GM19463 (cell line): Measurements from ENCODE around the gene KATNAL2.

ENCODE experiments used
- ATAC-seq: cut with Tn5 transposase; IDR thresholded peaks from one replicate; pipeline ENCODE4 v1.9.1; 2021; ENCODE audit warnings: mild to moderate bottlenecking, moderate library complexity; ENCODE audit not compliant: unreplicated experiment

KATNAL2 gene, protein sequence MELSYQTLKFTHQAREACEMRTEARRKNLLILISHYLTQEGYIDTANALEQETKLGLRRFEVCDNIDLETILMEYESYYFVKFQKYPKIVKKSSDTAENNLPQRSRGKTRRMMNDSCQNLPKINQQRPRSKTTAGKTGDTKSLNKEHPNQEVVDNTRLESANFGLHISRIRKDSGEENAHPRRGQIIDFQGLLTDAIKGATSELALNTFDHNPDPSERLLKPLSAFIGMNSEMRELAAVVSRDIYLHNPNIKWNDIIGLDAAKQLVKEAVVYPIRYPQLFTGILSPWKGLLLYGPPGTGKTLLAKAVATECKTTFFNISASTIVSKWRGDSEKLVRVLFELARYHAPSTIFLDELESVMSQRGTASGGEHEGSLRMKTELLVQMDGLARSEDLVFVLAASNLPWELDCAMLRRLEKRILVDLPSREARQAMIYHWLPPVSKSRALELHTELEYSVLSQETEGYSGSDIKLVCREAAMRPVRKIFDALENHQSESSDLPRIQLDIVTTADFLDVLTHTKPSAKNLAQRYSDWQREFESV

GRCh38 chr18:46917108-46917802 is at the start of gene KATNAL2, which contains the start of gene PIAS2:
KATNAL2 (plus strand) TSS chr18:46917602; CDS start chr18:46946873, 29,271 bp downstream.
PIAS2 (minus strand) TSS chr18:46917507; CDS start chr18:46917345, 162 bp downstream.
- ATAC-seq: peak; percentile 89

DNA sequence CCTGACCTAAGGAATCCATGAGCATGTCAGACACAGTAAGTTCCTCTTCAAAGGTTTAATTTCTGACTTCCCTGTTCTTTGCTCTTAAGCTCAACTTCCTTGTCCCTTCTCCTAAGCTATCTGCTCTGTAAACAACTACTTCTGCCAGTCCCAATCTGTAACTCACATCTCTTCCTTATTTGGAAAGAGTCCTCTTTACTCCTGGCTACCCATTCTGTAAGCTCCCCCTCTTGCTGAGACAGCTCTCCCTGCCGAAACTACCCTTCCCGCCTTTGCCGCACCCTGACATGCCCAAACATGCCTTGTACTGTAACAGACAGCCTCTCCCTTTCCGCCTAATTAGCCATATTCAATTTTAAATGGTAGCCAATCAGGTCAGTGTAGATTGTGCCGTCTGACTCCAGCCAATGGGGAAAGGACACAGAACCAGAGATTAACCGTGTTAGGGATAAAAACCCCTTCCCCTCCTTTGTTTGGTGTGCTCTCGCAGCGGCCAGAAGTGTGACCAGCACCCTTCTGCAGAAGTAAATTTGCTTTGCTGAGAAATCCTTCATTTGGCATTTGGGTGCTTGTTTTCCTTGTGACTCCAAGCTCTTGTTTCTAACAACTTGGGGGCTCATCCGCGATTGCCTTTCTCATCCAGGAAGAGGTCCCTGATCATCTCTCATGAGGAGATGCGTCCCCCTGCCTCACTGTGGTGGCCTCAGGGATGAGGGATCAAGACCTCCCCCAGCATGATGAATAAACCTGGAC is 49.1 kb upstream of the KATNAL2 start:
- no peak for ATAC-seq

DNA sequence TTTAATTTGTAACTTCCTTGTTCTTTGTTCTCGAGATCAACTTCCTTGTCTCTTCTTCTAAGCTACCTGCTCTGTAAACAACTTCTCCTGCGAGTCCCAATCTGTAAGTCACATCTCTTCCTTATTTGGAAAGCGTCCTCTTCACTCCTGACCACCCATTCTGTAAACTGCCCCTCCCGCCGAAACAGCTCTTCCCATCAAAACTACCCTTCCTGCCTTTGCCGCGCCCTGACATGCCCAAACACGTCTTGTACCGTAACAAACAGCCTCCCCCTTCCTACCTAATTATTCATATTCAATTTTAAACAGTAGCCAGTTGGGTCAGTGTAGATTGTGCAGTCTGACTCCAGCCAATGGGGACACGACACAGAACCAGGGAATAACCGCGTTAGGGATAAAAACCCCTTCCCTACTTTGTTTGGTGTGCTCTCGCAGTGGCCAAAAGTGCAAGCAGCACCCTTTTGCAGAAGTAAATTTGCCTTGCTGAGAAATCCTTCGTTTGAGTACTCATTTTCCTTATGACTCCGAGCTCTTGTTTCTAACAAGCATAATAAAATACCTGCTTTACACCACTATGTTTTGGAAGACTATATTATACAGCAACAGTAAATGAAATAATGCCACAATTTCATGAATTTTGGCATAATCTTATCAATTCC is 39.9 kb upstream of the KATNAL2 start:
- no peak for ATAC-seq

DNA sequence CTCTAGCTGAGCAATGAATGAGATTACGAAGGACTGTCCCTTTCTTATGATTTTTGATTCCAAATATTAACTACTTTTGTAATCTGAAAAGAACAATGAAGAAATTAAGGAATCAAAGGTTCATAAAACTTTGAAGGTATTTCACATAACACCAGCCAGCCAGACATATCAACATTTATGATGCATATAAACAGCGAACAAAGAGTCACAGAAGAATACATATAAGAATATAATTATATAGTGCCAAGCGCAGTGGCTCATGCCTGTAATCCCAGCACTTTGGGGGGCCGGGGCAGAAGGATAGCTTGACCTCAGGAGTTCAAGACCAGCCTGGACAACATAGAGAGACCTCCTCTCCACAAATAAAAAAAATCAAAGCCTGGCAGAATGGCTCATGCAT is 34.2 kb upstream of the KATNAL2 start:
- ATAC-seq: no peak

- no peak for ATAC-seq
These were observed 30.5 kb upstream of the KATNAL2 start for GRCh38 chr18:46886893-46887292.

- no peak for ATAC-seq
These were observed 28.4 kb upstream of the KATNAL2 start for GRCh38 chr18:46888965-46889364.

GRCh38 chr18:46891742-46892214 is 25.6 kb upstream of the KATNAL2 start:
- peak; percentile 91 for ATAC-seq

GRCh38 chr18:46892842-46893241 is 24.6 kb upstream of the KATNAL2 start:
- ATAC-seq: peak; percentile 31

GRCh38 chr18:46893360-46893759 is 24.0 kb upstream of the KATNAL2 start:
- no peak for ATAC-seq

DNA sequence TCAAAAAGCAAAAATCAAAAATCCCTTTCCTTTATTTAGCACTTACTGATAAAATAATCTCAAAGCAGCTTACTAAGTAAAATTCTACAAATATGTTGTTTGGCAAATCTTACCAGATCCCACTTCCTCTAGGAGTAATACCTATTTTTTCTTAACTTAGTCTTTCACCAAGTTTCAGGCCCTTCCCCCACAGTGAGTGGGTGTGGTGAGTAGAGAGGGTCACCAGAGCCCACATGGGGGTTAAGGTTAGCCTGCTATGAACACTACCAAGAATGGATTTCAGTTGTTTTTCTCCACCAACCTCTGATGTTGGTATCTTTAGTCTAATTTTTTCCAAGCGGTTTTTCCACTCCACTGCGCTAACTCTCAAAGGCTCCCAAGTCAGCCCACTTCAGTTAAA is 23.3 kb upstream of the KATNAL2 start:
- no peak for ATAC-seq

- peak; percentile 77 for ATAC-seq
These were observed 18.0 kb upstream of the KATNAL2 start for GRCh38 chr18:46899274-46899948.

GRCh38 chr18:46903406-46903805 is 14.0 kb upstream of the KATNAL2 start:
- no peak for ATAC-seq

DNA sequence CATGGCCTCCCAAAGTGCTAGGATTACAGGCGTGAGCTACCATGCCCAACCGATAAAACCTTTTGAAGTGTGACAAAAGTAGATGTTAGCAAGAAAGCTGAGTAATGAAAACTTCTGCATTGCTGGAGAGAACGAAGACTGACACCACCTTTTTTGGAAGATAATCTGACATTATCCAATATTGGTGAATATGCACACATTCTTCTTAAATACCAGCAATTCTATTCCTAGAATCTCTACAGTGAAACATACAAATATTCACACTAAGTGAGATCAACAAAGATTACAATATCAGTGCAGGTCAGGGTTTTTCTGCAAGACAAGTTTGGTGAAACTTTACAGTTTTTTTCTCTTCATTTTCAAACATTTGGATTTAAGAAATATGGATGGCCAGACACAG is 7.9 kb upstream of the KATNAL2 start:
- ATAC-seq: no peak

DNA sequence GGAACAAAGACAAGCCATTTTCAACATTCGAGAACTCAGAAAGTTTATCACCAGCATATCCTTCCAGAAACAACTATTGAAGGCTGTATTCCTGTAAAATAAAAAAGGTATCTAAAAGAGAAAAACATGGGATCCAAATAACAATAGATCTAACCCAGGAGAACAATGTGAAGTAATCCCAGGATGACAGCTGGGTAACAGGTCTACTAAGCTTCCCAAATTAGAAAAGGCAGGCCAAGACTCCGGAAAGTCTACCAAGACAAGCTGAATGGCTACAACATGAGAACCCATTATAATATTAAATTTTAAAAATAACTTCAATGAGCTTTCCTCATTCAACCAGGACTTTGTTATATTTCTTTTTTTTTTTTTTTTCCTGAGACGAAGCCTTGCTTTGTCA is 6.5 kb upstream of the KATNAL2 start:
- ATAC-seq: no peak

- no peak for ATAC-seq
These were observed 1.4 kb upstream of the KATNAL2 start for GRCh38 chr18:46915800-46916550.

DNA sequence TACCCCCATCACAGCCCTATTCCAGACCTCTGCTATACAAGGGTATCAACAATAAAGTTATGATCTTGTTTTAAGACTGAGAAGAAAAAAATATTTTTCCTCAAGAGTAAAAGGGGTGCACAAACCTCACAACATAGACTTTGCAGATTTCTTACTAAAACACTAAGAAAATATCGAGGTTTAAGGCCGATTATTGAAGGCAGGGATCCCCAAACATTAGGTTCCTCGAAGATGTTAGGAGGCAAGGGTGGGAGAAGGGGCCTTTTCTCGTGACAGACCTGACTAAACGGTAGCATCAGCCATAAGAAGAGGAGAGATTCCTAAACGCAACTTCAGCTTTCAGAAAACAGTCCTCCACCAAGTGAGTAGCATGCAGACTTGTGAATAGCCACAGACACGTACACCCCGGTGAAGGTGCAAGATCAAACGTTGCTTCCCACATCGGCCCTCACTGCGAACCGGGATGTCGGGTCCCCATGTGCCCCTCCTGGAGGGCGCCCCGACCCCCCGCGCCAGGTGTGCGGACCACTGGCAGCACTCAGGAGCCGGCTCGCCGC is 773 bp upstream of the KATNAL2 start:
- no peak for ATAC-seq

- ATAC-seq: peak; percentile 3
These were observed 600 bp downstream of the KATNAL2 start for GRCh38 chr18:46917803-46918600.

- ATAC-seq: no peak
These were observed 2.7 kb downstream of the KATNAL2 start for GRCh38 chr18:46920067-46920466.
